ENCODE results near the gene PTH2R.
"Not testable (repeated sequence)": the region's sequence is repeated elsewhere in the genome, so short reads cannot be mapped to it uniquely, and the experiment has no call there.

The PTH2R gene

DNA sequence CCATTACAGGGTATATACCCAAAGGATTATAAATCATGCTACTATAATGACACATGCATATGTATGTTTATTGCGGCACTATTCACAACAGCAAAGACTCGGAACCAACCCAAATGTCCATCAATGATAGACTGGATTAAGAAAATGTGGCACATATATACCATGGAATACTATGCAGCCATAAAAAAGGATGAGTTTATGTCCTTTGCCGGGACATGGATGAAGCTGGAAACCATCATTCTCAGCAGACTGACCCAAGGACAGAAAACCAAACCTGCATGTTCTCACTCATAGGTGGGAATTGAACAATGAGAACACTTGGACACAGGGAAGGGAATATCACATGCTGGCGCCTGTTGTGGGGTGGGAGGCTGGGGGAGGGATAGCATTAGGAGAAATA is 9.8 kb upstream of the PTH2R start:
- not testable (repeated sequence) for DNase-seq

DNA sequence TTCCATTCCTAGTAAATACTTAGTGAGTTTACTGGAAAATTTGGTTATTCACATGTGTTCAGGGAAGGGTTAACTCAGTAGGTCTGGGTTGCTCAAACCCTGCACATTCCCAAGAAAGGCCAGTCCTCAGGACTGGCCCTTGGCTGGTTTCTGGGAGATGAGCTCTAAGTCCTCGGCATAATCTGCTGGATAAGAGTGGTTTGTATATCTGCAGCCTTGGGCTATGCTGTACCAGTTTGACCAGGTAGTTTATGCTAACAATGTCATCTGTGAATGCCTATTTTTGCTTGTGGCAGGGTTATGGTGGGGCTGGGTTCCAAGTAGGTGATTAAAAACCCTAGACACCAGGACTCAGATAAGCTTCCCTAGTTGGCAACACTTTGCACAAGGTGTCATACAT is 7.4 kb upstream of the PTH2R start:
- no peak for DNase-seq

DNA sequence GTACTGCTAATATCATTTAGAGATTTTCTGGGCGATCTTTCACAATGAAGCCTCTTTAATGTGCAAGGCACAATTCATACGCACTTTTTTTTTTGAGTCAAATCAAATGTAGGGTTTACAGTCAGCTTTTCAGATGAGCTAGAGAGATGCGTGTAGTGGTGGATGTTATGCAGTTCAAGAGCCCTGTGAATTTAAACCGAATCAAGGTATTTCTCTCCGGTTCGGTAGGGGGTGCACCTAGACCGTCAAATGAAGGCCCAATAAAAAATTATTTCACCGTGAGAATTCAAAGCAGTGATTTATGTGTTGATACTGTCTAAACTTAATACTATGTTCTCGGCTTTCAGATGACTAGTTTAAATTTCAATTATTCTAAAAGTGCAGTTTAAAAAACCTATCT is 1.1 kb downstream of the PTH2R start:
- no peak for DNase-seq

DNA sequence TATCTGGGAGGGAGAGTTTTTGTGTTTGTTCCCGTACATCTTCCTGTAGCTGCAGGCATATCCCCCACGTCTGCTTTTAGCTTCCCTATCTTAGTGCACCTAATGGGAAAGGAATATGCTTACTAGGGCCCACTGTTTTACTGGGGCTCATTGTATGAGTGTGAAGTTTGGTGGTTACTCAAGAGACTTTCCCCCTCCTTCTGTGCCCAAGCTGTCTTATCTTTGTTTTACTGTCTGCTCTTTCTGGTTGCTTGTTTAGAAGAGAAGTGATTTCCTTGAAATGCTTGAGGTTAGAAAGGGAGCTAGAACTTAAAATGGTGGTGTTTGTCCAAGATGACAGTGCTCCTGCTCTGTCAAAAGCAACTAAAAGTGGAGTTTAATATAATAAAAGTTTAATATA is 7.3 kb downstream of the PTH2R start:
- no peak for DNase-seq

DNA sequence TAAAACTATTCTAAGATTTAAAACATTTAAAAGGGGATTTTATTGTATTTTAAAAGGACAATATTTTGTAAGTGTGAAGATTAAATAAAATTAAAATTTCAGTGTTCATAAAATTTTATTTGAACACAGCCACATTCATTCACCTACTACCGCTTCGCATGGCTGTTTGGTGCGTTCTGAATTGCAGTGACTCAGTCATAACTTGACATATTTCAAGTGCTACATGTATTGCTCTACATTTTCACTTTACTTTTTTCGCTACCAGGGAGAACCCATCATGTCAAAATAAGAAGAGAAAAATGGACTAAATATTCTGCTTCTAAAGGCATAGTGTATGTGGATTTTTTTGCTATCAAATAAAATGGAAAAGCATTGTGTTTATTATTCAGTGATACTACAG is 8.7 kb downstream of the PTH2R start:
- DNase-seq, result no peak

GRCh38 chr2:208415897-208416296 is 9.3 kb downstream of the PTH2R start:
- DNase-seq, result no peak

DNA sequence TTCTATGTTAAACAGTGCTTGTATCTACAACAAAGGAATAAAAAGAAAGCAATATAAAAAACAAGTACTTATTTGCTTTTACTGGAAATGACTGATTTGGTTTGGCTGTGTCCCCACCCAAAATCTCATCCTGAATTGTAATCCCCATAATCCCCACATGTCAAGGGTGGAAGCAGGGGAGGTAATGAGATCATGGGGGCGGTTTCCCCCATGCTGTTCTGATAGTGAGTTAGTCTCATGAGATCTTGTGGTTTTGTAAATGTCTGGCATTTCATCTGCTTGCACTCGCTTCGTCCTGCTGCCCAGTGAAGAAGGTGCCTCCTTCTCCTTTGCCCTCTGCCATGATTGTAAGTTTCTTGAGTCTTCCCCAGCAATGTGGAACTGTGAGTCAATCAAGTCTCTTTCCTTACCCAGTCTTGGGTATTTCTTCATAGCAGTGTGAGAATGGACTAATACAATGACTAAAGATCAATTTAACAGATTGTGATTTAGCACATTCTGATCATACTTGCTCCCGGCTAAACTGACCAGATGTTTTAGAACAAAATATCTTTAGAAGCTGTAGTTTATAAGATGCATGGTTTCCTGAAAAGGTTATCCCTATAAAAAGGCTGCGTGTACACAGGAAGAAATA is 19.9 kb downstream of the PTH2R start:
- DNase-seq, result no peak

GRCh38 chr2:208437755-208438154 is 31.2 kb downstream of the PTH2R start:
- no peak for DNase-seq

DNA sequence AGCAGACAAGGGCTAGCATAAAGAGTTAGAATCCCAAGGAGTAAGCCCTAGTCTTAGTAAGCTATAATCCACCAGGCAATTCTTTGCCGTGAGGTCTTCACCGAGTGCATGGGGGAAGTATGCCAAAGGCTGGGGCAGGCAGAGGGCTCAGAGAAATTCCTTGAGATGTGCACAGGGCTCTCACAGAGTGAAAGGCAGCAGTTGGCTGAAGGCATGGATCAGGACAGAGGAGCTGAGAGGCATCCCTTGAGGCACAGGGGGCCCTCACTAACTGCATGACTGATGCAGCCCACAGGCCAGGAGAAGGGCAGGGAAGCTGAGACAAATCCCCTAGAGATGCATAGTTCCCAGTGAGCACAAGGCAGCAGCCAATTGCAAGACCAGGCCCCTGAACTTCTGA is 34.1 kb downstream of the PTH2R start:
- DNase-seq, result no peak

GRCh38 chr2:208441951-208442350 is 35.4 kb downstream of the PTH2R start:
- no peak for DNase-seq

GRCh38 chr2:208447447-208447846 is 40.9 kb downstream of the PTH2R start:
- DNase-seq, result not testable (repeated sequence)

DNA sequence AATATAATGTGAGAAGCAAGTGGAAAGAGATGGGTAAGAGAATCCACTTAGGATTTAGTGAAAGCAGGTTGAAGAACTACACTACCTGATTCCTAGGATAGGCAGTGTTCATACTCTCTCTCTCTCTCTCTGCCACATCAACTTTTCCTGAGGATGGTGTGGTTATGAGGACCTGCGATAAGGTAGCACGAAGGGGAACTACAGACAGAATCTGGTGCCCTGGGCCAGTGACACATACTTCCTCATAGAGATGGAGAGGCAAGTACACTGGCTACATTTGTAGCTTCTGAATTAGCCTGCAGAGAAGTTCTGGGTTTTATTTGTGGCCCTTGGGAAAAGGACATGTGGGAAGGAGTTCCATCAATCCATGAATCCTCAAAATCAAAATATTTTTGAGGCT is 44.5 kb downstream of the PTH2R start:
- no peak for DNase-seq

- DNase-seq, result no peak
These were observed 48.3 kb downstream of the PTH2R start for GRCh38 chr2:208454861-208455260.

- no peak for DNase-seq
These were observed 57.1 kb downstream of the PTH2R start for GRCh38 chr2:208463721-208464120.

DNA sequence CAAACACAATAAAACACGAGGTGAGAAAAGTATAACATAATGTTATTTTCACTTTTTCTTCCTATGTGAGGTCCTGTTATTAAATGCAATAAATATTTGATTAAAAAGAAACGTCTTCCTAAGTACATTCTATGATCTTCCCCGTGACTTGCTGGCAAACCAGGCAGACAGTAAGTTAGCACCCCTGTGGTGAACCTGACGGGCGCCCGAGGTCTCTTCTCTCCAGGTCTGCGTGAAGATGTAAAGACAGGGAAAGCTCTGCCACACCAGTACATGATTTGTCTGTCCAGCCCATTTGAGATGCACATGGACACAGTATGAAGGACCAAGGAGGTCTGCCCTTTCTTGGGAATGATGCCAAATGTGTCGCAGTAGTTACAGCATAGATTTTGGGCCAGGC is 57.6 kb downstream of the PTH2R start:
- no peak for DNase-seq

DNA sequence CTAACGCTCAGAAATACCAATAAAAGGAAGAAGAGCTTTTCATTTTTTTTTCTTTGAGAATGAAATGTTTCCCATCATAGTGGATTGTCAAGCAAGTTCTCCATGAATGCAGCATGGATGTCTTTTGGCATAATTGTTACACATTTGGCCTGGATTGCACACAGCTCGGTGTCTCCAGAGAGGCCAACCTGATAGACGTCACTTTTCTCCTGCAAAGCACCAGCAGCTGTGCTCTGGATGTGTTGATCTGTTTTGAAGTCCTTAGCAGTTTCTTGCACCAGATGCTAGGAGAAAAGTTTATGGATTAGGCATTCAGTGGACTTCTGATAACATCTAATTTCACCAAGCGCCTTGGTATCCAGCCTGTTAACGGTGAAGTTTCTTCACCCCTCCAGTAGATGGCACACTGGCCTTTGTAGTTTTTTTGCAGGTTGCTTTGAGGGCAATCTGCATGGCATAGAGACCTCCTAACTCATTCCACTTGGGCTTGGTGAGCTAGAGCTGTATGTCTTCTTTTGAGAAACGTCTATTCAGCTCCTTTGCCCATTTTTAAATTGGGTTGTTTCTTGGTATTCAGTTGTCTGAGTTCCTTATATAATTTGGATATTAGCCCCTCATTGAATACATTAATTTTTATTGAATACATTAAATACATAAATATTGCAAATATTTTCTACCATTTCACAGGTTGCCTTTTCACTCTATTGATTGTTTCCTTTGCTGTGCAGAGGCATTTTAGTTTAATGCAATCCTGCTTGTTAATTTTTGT is 59.7 kb downstream of the PTH2R start:
- DNase-seq, result no peak

GRCh38 chr2:208466920-208467298 is 60.3 kb downstream of the PTH2R start:
- DNase-seq, result no peak

DNA sequence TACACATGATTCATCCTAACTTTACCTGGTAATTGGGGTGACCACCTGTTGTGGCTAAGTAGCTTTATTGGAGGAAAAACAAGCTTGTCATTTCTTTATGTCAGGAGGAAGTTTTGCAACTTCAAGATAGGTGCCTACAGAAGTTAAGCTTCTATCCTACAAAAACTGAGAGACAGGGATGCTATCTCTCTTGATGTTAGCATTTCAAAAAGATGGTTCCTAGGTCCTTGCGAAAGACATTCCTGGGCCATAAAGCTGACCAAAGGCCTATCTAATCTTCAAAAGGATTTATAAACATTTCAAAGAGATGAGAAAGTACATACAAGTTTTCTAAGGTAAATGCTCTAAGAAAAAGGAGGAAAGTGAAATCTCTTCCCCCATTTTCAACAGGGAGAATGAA is 61.0 kb downstream of the PTH2R start:
- no peak for DNase-seq

DNA sequence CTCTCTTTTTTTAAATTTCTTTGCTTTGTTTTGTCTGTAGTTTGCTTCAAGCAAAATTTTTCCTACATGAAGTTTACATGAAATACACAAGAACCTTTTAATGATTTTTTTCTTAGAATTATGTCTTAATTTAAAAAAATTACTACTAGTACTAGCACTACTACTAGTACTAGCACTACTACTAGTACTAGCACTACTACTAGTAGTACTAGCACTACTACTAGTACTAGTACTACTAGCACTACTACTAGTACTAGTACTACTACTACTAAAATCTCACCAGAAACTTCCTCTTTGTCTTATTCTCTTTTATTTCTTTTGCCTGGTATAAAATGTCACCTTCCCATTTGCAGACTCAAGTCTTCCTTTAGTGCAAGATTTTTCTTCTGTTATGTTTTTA is 71.1 kb downstream of the PTH2R start:
- no peak for DNase-seq

GRCh38 chr2:208479342-208479741 is 72.8 kb downstream of the PTH2R start:
- no peak for DNase-seq

GRCh38 chr2:208481945-208482344 is 75.4 kb downstream of the PTH2R start:
- not testable (repeated sequence) for DNase-seq

DNA sequence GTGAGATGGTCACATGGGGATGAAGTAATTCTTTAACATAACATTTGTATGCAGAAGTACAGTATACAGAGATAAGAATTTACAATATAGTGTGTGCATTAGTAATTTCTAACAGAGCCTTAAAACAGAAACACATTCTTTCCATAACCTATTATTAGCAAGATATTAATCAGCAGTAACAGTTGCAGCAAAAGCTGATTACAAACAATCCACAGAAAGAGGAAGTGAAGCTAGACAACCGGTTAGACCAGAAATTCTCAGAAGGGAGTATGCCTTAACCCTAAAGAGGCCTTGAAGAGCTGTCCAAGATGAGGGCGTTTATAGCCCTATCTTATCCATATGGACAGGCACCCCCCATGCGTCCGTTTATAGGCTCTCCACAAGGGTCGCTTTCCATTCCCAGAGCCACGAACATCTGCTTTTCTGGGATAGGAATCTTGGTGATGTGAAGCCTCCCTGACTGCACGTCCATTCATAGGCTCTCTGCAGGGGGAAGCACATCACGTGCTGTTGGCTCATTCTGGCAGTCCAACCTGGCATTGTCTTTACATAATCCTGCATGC is 75.9 kb downstream of the PTH2R start:
- not testable (repeated sequence) for DNase-seq

GRCh38 chr2:208485390-208485789 is 78.8 kb downstream of the PTH2R start:
- no peak for DNase-seq

Measured in activated CD8-positive, alpha-beta memory T cell treated with anti-CD3 and anti-CD28 coated beads, Interleukin-2, amount 50 U/mL, for 48 hours (primary cell).